IPS-15b (cell line): ENCODE results near the gene PIEZO2.

Experiments
- H3K27me3 ChIP-seq: one replicate; pipeline ENCODE4 v1.6.1; 2013; ENCODE audit warnings: low read length; ENCODE audit not compliant: control insufficient read depth, insufficient read depth
- H3K36me3 ChIP-seq: one replicate; pipeline ENCODE4 v1.6.1; 2013; ENCODE audit warnings: low read length; ENCODE audit not compliant: control insufficient read depth, insufficient read depth
- H3K4me1 ChIP-seq: one replicate; pipeline ENCODE4 v1.6.1; 2013; ENCODE audit warnings: mild to moderate bottlenecking, low read length; ENCODE audit not compliant: control insufficient read depth, insufficient read depth
- H3K4me3 ChIP-seq: one replicate; pipeline ENCODE4 v1.5.1; 2013; ENCODE audit warnings: low read depth, low read length
- H3K9ac ChIP-seq: one replicate; pipeline ENCODE4 v1.6.1; 2013; ENCODE audit warnings: low read depth, mild to moderate bottlenecking, low read length
- H3K9me3 ChIP-seq: one replicate; pipeline ENCODE4 v1.6.1; 2013; ENCODE audit warnings: mild to moderate bottlenecking, low read length; ENCODE audit not compliant: control insufficient read depth, insufficient read depth

PIEZO2 gene

DNA sequence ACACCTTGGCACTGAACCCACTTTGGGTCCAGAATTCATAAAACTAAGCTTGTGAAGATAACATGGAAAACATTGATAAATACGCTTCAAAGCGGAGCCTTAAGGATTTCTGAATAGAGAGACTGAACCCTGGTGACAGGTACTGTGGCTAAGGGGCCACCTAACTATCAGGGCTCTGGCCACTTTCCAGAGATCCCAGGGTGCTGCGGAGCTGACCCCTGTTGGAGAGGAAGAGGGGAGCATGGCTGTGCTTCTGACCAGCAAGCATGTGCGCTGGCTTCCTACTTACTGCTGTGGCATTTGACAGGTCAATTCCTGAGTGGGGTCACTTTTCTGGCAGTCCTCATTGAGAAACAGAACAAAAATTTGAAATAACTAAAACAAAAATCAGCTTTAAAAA, 395.2 kb downstream of the PIEZO2 start:
- no peak overlapping the region for H3K9ac ChIP-seq
- peaks cover 2% of the 10 kb centered on the region for H3K4me1 ChIP-seq
- H3K27me3 ChIP-seq: peaks cover 5% of the 10 kb centered on the region
- H3K9me3 ChIP-seq: no peaks in the 10 kb centered on the region
- H3K4me3 ChIP-seq: no peak overlapping the region
- H3K36me3 ChIP-seq: no peaks in the 10 kb centered on the region

GRCh38 chr18:10752382-10752781, 397.0 kb downstream of the PIEZO2 start:
- Histone ChIP-seq H3K9me3 (no peaks in the 10 kb centered on the region), H3K4me3 (no peak overlapping the region), H3K36me3 (no peaks in the 10 kb centered on the region), H3K27me3 (peaks cover 5% of the 10 kb centered on the region), H3K9ac (no peak overlapping the region), H3K4me1 (peaks cover 2% of the 10 kb centered on the region)

DNA sequence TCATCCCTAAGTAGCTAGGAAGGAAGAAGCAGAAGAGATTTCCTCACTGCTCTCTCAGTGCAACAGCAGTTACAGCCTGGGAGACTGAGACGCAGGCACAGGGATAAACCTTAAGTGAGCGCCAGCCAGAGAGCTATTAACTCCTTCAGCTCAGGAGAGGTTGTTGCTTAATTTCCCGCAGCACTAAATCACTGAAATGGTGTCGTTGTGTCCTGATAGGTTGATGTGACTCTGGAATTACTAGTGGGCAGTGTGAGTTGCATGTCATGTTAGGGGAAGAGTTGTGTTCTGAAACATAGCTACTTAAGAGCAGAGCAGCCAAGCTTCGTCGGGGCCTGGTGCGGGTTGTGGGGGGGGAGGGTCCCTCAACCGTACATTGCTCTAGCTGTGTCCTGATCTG, 397.7 kb downstream of the PIEZO2 start:
- Histone ChIP-seq H3K4me3 (no peak overlapping the region), H3K9ac (no peak overlapping the region), H3K9me3 (no peaks in the 10 kb centered on the region), H3K4me1 (peaks cover 2% of the 10 kb centered on the region), H3K36me3 (no peaks in the 10 kb centered on the region), H3K27me3 (peaks cover 2% of the 10 kb centered on the region)

GRCh38 chr18:10750191-10751035, 399.0 kb downstream of the PIEZO2 start:
- no peaks in the 10 kb centered on the region for H3K27me3 ChIP-seq
- no peaks in the 10 kb centered on the region for H3K9me3 ChIP-seq
- peaks cover 2% of the 10 kb centered on the region for H3K4me1 ChIP-seq
- H3K36me3 ChIP-seq: no peaks in the 10 kb centered on the region
- no peak overlapping the region for H3K9ac ChIP-seq
- H3K4me3 ChIP-seq: no peak overlapping the region

DNA sequence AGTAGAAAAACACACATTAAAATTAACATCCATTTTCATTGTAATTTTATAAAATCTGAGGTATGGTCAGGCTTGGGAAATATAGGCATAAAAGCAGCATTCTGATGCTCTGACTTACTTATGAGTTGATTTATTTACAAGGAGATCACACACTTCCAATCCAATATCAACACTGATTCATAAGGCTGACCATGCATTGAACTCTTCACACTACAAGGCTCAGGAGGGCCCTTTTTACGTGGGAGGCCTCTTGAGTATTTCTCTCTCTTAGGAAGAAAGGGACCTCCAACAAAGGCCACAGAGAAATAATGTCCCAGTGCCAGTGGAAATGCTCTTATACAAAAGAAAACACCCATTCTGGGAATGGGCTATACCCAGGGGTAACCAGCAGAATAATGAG, 400.7 kb downstream of the PIEZO2 start:
- Histone ChIP-seq H3K4me1 (peaks cover 5% of the 10 kb centered on the region), H3K4me3 (no peak overlapping the region), H3K9ac (no peak overlapping the region), H3K27me3 (no peaks in the 10 kb centered on the region), H3K9me3 (no peaks in the 10 kb centered on the region), H3K36me3 (no peaks in the 10 kb centered on the region)

DNA sequence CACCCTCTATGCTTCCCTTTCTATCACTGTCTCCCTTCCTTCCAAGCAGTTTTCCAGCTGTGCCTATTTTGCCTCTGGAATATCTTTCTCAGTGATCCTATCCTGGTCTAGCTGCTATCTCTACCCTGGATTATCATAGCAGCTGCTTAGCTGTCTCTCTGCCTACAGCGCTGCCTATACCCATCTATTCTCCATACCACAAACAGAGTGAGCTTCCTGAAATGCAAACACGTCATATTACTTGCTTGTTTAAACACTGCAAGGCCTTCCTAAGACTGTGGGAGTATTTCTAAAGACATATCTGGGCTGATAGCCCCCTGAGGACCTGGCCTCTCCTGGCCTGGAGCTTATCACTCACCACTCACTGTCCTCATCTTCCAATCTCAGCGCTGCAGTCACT, 403.4 kb downstream of the PIEZO2 start:
- no peak overlapping the region for H3K4me3 ChIP-seq
- no peak overlapping the region for H3K9ac ChIP-seq
- no peaks in the 10 kb centered on the region for H3K9me3 ChIP-seq
- H3K36me3 ChIP-seq: no peaks in the 10 kb centered on the region
- peaks cover 3% of the 10 kb centered on the region for H3K4me1 ChIP-seq
- no peaks in the 10 kb centered on the region for H3K27me3 ChIP-seq

DNA sequence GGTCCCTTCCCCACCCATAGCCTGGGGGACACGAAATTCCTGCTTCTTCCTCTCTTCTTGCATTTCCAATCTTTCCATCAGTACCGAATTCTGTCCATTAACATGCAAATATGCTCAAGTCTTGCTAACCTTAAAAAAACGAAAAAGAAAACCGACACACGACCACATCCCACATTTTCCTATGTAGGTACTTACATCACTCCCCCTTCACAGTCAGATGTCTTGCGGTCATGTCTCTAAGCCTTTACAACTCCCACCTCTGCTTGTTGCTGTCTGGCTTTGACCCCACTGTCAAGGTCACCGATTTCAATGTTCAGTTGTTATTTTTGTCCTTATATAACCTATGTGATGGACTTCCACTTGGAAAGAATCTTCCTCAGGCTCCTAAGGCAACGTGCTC, 404.1 kb downstream of the PIEZO2 start:
- Histone ChIP-seq H3K9ac (no peak overlapping the region), H3K27me3 (no peaks in the 10 kb centered on the region), H3K4me3 (no peak overlapping the region), H3K36me3 (no peaks in the 10 kb centered on the region), H3K9me3 (no peaks in the 10 kb centered on the region), H3K4me1 (peaks cover 3% of the 10 kb centered on the region)

DNA sequence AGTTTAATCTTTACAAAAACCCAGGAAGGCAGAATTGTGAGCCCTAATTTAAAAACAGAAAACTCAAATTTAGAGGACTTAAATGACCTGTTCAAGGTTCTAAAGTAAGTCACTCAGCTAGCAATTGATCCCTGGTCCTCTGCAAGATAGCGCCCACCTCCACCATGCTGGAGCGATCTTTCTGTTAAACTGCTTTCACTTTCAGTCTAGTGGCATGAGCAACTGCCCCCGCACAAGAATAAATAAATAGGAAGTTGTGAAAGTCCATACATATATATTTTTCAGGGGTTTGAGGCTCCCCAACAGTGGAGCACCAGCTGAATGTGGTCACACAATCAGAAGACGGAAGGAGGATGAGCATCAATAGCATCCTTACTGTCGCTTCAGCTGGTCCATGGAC, 405.6 kb downstream of the PIEZO2 start:
- H3K36me3 ChIP-seq: no peaks in the 10 kb centered on the region
- no peak overlapping the region for H3K4me3 ChIP-seq
- no peak overlapping the region for H3K9ac ChIP-seq
- H3K9me3 ChIP-seq: no peaks in the 10 kb centered on the region
- peaks cover 3% of the 10 kb centered on the region for H3K4me1 ChIP-seq
- no peaks in the 10 kb centered on the region for H3K27me3 ChIP-seq

- H3K36me3 ChIP-seq: no peaks in the 10 kb centered on the region
- no peaks in the 10 kb centered on the region for H3K27me3 ChIP-seq
- H3K9ac ChIP-seq: no peak overlapping the region
- H3K9me3 ChIP-seq: no peaks in the 10 kb centered on the region
- H3K4me3 ChIP-seq: no peak overlapping the region
- no peaks in the 10 kb centered on the region for H3K4me1 ChIP-seq
Observed at GRCh38 chr18:10739152-10739551, 410.2 kb downstream of the PIEZO2 start.

DNA sequence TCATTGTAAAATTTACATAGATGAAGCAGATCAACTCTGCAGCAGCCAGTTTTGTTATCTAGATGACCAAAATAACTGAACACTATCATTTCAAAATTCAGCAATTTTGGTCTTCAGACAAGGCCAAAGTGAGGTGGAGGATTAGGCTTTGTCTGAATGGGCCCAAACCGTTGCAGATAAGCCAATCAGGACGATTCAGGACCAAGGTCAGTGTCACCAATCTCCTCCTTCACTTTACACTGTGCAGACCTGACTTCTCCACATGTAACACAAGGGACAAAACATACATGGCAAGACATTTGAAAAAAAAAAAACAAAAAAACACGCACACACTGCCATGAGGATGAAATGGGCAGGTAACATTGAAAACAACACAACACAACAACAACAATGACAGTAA, 412.4 kb downstream of the PIEZO2 start:
- Histone ChIP-seq H3K9me3 (no peaks in the 10 kb centered on the region), H3K9ac (no peak overlapping the region), H3K36me3 (no peaks in the 10 kb centered on the region), H3K4me3 (no peak overlapping the region), H3K27me3 (no peaks in the 10 kb centered on the region), H3K4me1 (peaks cover 5% of the 10 kb centered on the region)

DNA sequence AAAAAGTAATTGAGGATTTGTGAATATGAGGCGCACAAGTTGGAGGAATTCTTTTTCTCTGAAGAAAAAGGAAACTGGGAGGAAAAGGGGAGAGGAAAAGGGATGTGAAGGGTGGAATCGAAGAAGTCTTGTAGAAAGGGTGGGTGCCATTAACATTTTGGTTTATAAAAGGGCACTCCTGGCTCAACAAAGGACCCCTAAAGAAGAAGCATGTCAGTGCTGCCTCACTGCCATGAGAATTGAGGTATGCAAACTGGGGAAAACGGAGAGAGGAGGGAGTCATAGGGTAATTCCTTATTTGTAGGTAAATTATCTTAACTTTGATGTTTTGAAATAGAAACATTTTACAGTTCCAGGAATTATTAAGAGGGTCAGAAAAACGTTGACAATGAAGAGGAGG, 416.4 kb downstream of the PIEZO2 start:
- no peak overlapping the region for H3K9ac ChIP-seq
- no peaks in the 10 kb centered on the region for H3K9me3 ChIP-seq
- H3K36me3 ChIP-seq: no peaks in the 10 kb centered on the region
- no peaks in the 10 kb centered on the region for H3K27me3 ChIP-seq
- H3K4me3 ChIP-seq: no peak overlapping the region
- H3K4me1 ChIP-seq: peaks cover 5% of the 10 kb centered on the region

GRCh38 chr18:10727477-10727876, 421.9 kb downstream of the PIEZO2 start:
- H3K9ac ChIP-seq: no peak overlapping the region
- no peaks in the 10 kb centered on the region for H3K36me3 ChIP-seq
- H3K27me3 ChIP-seq: peaks cover 5% of the 10 kb centered on the region
- no peaks in the 10 kb centered on the region for H3K4me1 ChIP-seq
- no peaks in the 10 kb centered on the region for H3K9me3 ChIP-seq
- H3K4me3 ChIP-seq: no peak overlapping the region
